Middle frontal gyrus (tissue), 1 donor: ENCODE measurements around the gene THAP9.
"Not testable (repeated sequence)": the region's sequence is repeated elsewhere in the genome, so short reads cannot be mapped to it uniquely, and the experiment has no call there.

Source experiments
- DNase-seq: peaks from one replicate; pipeline ENCODE4 v3.0.0-alpha.2; 2015; ENCODE audit warnings: low spot score; ENCODE audit errors: extremely low spot score

The THAP9 gene, protein sequence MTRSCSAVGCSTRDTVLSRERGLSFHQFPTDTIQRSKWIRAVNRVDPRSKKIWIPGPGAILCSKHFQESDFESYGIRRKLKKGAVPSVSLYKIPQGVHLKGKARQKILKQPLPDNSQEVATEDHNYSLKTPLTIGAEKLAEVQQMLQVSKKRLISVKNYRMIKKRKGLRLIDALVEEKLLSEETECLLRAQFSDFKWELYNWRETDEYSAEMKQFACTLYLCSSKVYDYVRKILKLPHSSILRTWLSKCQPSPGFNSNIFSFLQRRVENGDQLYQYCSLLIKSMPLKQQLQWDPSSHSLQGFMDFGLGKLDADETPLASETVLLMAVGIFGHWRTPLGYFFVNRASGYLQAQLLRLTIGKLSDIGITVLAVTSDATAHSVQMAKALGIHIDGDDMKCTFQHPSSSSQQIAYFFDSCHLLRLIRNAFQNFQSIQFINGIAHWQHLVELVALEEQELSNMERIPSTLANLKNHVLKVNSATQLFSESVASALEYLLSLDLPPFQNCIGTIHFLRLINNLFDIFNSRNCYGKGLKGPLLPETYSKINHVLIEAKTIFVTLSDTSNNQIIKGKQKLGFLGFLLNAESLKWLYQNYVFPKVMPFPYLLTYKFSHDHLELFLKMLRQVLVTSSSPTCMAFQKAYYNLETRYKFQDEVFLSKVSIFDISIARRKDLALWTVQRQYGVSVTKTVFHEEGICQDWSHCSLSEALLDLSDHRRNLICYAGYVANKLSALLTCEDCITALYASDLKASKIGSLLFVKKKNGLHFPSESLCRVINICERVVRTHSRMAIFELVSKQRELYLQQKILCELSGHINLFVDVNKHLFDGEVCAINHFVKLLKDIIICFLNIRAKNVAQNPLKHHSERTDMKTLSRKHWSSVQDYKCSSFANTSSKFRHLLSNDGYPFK

DNA sequence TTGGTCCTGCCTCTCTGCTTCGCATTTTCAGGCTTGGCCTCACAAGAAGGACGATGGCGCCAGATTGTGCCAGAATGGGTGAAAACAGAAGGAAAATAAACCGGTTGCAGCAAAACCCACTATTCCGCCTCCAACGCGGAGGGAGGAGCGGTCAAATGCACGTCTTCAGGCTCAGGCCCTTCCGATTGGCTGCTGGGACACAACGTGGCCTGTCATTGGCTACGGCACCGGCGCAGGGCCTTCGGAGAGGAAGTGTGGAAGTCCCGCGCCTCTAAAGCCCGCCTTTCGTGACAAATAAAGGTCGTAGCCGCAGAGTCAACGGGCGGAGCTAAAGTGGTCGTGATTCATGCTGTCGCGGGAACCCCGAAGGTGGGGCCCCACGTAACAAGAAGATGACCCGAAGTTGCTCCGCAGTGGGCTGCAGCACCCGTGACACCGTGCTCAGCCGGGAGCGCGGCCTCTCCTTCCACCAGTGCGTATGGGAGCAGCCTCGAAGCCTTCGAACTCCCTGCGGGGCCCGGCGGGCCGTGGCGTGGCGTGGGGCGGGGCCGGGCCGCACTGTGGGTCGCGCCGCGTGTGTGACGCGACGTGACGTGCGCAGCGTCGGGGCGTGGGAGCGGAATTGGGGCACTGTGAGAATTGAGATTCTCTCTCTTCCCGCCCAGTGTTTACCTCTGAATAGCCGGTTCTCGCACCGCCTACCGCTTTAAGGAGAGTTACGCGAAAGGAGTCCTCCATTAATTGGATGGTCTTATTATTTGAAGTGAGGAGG, at the start of gene THAP9:
TSS of gene THAP9 (plus strand) at position 325 of the 772 bp plus-strand sequence. CDS start at position 393, 68 bp downstream.
- peak; percentile 100 for DNase-seq

DNA sequence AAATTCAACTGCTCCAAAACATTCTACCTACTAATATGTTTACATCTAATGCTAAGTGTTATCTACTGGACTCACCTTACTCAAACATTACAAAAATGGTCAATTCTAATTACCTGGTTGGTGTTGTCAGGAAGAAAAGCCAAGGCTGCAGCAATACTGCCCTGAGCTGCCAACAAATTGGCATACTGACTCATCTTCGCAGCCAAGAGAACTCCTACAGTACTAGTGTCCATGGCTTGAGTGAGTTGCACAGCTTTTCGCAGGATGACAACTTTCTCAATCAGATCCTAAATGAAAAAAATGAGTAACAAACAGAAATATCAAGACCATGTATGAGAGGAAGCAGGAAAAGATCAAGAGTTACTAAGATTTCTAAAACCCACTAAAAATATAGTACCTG, 49.2 kb upstream of the THAP9 start:
- DNase-seq: no peak

DNA sequence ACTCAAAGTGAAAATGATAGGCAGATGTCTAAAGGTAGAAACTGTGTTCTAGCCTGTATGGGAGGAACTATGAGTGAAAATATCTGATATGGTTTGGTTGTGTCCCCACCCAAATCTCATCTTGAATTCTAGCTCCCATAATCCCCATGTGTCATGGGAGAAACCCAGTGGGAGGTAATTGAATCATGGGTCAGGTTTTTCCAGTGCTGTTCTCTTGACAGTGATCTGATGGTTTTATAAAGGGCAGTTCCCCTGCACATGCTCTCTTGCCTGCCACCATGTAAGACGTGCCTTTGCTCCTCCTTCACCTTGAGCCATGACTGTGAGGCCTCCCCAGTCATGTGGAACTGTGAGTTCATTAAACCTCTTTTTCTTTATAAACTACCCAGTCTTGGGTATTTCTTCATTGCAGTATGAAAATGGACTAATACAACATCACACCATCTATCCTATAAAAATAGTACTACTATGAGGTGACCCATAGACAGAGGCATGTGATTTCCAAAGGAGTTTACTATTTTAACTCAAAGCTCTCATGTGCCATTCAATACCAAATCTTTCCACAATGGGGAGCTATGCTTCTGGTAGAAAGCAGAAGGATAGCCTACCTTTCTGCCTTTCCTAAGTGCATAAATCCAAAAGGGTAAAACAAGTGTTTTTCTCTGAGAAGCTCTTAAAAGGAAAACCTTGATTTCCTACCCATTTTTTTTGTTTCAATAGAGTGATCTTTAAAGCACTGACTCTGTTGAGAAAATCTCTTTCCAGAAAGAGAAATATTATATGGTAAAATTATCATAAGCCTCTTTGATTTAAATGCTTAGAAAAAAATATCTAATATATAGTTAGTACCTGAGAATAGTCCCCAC, 48.4 kb upstream of the THAP9 start:
- DNase-seq: no peak

DNA sequence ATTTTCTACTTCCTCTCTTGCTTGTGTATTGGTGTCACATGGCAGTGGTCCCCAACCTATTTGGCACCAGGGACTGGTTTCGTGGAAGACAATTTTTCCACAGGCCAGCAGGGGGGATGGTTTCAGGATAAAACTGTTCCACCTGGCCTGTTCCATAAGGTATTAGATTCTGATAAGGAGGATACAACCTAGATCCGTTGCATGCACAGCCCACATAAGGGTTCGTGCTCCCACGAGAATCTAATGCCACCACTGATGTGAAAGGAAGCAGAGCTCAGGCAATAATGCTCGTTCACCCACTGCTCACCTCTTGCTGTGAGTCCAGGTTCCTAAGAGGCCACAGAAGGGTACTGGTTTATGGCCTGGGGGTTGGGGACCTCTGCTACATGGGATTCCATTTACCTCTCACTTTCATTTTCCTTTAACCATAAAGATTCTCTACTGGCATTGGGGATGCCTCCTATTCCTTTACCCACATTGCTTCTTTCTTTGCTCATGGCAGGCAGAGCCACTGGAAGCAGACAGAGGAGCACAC, 47.7 kb upstream of the THAP9 start:
- no peak for DNase-seq

DNA sequence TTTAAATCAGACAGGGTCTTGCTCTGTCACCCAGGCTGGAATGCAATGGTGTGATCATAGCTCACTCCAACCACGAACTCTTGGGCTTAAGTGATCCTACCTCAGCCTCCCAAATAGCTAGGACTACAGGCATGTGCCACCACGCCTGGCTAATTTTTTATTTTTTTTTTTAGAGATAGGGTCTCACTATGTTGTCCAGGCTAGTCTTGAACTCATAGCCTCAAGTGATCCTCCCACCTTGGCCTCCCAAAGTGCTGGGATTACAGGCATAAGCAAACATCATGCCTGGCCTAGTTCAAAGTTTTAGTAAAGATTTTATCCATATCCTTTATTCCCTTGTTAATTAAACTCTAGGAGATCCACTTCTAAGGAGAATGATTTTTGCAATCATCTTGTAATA, 40.0 kb upstream of the THAP9 start:
- DNase-seq: not testable (repeated sequence)

DNA sequence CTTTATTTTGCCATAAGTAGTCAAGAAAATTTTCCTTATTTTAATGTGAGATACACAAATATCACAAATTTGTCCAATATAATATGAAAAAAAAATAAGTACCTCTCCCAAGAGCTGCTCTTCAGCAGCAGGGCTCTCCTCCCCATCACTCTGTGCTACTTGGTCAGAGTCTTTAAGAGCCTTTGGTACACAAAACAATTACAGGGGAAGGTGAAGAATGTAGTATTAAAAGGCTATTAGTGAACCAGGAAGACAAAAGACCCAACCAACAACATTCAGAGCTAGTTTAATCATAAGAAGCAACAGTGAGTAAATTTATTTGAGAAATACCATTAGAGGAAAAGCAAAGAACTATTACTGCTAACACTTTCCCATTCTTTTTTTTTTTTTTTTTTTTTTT, 39.0 kb upstream of the THAP9 start:
- no peak for DNase-seq

DNA sequence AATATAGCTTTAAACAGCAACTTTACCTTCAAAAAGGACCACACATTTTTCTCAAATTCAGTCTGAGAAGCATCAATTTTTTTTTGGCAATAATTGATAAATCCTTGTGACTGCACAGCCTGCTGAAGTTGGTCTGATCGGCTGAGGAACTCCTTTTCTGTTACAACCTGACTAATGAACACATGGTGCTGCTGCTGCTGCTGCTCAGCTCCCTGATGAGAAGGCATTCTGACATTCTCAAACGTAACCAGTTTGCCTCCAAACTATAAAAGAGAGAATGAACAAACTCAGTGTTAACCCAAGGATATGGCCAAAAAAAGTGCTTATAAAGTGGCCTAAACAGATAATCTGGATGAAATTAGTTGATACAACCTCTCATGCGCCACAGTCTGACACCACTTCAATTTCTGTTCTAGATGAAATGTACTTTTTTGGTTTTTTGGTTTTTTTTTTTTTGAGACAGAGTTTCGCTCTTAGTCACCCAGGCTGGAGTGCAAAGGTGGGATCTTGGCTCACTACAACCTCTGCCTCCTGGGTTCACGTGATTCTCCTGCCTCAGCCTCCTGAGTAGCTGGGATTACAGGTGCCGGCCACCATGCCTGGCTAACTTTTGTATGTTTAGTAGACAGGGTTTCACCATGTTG, 36.1 kb upstream of the THAP9 start:
- DNase-seq: no peak

DNA sequence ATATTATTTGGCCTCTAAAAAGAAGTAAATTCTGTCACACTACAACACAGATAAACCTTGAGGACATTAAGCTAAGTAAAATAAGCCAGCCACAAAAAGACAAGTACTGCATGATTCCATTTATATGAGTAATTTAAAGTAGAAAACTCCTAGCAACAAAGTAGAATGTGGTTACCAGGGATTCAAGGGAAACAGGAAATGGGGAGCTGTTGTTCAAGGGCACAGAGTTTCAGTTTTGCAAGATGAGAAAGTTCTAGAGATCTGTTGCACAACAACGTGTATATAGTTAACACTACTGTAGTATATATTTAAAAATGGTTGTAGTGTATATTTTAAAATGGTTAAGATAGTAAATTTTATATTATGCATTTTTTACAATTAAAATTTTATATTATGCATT, 34.9 kb upstream of the THAP9 start:
- no peak for DNase-seq

DNA sequence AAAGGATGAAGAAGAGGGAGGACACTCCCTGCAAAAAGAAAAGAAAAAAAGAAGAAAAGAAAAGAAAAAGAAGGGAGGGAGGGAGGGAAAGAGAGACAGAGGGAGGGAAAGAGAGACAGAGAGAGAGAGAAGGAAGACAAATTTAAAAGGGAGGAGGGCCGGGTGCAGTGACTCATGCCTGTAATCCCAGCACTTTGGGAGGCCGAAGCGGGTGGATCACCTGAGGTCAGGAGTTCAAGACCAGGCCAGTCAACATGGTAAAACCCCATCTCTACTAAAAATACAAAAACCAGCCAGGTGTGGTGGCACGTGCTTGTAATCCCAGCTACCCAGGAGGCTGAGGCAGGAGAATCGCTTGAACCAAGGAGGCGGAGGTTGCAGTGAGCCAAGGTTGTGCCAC, 34.5 kb upstream of the THAP9 start:
- DNase-seq: not testable (repeated sequence)

DNA sequence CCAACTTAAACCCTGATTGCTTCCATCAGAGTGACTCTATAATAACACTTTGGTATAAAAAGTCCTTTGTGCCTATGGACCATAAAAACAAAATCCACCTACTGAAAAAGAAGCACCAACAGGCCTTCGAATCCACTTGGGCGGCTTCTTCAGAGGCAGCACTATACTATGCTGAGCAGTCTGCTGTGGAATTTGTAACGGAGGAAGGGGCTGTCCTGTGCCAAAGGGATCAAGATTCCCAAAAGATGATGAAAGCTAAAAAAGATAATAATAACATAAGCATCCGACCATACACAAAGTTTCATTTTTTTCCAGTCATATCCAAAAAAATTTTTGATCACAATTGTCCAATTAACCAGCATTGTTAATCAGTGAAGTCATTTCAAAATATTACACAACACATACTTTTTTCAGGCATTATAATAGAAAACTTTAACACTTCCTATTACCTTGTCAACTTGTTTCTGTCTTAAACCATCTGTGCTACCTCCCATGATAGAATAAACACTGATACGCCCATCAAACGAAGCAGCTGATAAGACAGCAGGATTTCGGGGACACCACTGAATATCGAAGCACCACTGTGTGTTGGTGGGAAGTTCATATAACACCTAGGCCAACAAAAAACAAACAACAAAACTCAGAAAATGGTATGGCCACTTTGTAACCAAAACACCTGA, 33.7 kb upstream of the THAP9 start:
- DNase-seq: no peak

DNA sequence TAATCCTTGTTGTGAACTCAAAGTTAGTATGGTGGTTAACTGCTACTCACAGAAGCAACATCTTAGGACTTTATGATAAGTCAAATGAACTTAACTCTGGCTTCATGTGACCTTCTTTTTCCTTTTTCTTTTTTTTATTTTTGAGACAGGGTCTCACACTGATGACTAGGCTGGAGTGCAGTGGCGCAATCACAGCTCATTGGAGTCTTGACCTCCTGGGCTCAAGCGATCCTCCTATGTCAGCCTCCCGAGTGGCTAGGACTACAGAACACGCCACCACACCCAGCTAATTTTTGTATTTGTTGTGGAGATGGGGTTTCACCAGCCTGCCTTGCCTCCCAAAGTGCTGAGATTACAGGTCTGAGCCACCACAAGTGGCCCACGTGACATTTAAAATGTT, 32.0 kb upstream of the THAP9 start:
- no peak for DNase-seq

DNA sequence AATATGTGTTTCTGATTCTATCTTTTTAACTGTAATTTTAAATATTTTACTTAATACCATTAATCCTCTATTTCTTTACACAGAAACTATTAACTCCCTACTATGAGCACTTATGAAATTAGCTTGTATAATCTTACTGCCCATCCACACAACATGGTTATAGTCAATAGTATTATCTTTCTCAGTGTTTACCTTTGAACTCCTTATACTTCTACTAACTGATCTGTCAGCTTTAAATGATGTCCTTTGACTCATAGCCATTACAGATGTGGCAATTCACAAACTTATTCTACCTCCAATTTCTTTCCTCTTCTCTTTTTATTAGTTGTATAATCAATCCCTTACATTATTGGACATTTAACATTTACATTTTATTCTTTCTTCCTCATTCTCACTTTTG, 15.1 kb upstream of the THAP9 start:
- no peak for DNase-seq

DNA sequence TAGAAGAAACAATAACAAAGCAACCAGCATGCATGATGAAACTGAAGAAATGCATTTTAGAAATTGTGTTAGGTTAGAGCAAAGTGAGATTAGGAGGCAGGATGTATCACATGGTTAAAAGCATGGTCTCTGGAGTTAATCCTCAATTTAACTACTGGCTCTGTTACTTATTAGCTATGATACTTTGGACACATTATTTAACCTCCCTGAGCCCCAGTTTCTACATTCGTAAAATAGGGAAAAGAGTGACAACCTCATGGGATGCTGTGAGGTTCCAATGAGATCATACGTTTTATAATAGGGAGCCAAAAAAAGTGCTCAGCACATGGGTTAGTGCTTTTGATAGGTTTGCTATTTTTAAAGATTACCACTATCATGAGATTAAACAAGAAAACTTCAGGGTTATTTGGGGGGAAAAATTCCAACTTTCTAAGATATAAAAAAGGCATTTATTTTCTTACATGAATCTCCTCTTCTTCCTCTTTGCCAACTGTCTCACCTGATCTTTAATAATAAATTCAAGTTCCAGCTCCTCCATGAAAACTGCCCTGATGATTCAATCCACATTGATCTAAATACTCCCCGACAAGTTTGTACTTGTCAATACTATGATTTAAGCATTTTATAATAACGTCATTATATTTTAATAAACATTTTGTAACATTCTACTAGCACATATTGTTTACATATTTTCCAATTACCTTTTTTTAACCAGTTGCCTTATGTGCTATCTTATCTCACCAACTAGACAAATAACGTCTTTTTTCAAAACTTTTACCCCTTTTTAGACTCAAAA, 14.2 kb upstream of the THAP9 start:
- no peak for DNase-seq

DNA sequence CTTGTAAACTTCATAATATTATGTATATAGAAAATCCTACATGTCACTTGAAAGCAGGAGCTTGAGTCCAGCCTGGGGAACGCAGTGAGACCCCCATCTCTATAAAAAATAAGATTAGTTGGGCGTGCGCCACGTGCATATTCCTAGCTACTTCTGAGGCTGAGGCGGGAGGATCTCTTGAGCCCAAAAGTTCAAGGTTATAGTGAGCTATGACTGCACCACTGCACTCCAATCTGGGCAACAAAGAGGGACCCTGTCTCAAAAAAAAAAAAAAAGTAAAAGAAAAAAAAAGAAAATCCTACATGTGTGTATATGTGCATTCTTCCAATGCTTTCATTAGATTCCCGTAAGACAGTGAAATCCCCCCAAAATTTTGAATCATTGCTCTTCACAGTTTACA, 11.2 kb upstream of the THAP9 start:
- DNase-seq: no peak

DNA sequence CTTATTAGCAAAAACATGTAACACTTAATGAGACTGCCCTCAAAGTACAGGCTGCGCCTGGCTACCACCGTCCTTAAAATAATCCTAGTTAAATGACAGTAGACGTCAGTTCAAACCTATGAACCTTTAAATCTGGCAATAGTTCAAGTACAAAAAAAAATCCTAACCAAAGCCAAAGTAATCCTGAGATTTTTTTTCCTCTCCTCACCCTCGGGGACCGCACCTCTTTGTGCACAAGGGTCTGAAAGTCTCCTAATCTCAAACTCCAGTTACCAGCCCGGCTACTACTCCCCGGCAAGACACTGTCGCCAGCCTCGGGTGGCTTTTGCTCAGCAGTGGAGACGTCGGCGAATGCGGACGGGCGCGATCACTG, 10.0 kb upstream of the THAP9 start:
- no peak for DNase-seq

DNA sequence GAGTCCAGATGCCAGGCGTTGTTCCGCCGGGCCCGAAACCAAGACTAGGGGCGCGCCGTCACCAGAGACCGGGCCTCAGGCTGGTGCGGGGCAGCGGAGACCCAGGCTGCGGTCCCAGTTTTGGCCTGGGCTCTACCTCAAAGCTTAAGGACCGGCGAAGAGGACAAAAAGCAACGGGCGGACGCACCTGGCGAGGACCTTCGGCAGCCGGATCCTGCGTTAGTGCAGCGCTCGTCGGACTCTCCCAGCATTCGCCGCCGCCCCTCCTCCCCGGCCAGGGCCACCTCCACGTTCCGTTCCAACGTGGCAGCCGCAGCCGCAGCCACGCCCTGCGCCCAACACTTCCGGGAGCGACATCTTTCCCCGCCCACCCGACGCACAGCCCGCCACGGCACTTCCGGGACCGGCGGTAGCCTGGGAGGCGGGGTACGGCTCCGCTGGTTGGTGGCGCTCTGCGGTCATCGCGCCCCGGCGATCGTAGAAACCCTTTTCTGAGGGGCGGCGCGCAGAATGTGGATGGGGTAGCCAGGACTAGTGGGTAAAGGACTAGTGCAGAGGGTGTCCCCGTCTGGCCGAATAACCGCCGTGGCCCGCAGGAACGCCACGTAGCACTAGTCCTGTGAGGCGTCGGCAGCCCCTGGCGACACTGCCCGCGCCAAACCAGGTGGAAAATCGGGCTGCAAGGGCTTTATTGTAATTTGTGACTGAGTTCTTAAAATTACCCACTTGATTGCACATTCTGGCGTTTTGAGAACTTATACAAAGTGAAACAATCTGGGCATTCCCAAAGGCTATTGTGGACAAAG, 9.4 kb upstream of the THAP9 start, which contains the start of gene SEC31A:
TSS of gene SEC31A (minus strand) at position 253 of the 806 bp plus-strand sequence. CDS start 9,217 bp downstream, outside the sequence.
- DNase-seq: peak; percentile 92

DNA sequence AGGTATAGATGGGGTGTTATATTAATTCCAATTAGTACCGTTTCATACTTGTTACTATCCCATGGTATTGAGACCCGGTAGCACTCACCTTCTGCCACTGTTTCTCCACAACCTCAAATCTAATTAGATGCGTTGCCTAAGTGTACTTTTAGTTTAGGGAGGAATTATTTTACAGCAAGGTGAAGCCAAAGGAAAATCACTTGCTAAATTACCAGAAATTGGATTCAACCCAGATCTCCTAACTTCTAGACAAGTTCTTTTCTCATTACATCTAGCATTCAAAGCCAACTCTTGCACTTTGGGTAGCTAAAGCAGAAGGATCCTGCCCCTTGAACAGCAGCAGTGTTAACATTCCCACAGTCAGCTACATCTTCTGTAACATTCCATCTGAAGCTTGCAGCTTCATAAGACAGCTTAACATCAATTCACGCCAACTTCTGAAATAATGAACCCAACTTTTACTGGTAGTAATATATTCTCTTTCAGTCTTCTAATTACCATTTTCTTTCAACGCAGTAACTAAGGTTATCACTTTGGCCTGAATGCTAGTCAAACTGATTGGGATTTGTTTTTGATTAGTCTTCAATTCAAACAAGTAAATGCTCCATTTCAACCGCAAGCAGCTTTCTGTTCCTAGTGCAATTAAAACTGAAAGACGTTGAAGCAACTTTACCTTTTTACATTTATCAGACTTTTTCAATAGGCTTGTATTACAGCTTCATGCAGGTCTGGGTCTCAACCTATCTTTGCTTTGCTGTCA, 8.6 kb upstream of the THAP9 start:
- DNase-seq: no peak
